Measurements from ENCODE around the gene RPA3.

DNA sequence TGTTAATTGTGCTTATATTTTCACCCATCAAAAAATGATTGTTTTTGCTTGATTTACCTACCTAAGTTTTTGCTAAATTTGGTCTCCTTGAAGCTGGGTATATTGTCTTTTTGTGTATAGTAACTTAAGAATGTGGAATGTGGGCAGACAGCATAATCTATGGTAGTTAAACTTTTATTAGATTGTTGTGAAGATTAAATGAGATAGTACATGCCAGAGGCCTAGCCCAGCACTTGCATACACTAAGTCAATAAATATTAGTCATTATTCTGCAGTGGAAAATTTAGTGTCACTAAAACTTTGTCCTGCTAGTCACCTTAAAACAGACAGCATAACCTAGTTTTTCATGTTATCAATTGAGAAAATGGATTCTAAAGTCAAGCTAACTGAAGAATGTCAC, 19.3 kb upstream of the RPA3 start:
- TF ChIP-seq EP300 (IDR thresholded peaks at IDR 0.05; ENCODE audit: borderline replicate concordance) (no peak), CREB1 (IDR thresholded peaks at IDR 0.05; ENCODE audit: low read depth) (no peak), CEBPB (IDR thresholded peaks at IDR 0.05) (no peak), NFIC (IDR thresholded peaks at IDR 0.05) (no peak), TAF1 (IDR thresholded peaks at IDR 0.05; ENCODE audit: low read depth) (no peak), TCF12 (IDR thresholded peaks at IDR 0.05; ENCODE audit: low read depth) (no peak), RAD21 (IDR thresholded peaks at IDR 0.05; ENCODE audit: low read depth) (no peak), YY1 (IDR thresholded peaks at IDR 0.05; ENCODE audit: low read depth) (no peak)
- TF ChIP-seq, protein P1, sequence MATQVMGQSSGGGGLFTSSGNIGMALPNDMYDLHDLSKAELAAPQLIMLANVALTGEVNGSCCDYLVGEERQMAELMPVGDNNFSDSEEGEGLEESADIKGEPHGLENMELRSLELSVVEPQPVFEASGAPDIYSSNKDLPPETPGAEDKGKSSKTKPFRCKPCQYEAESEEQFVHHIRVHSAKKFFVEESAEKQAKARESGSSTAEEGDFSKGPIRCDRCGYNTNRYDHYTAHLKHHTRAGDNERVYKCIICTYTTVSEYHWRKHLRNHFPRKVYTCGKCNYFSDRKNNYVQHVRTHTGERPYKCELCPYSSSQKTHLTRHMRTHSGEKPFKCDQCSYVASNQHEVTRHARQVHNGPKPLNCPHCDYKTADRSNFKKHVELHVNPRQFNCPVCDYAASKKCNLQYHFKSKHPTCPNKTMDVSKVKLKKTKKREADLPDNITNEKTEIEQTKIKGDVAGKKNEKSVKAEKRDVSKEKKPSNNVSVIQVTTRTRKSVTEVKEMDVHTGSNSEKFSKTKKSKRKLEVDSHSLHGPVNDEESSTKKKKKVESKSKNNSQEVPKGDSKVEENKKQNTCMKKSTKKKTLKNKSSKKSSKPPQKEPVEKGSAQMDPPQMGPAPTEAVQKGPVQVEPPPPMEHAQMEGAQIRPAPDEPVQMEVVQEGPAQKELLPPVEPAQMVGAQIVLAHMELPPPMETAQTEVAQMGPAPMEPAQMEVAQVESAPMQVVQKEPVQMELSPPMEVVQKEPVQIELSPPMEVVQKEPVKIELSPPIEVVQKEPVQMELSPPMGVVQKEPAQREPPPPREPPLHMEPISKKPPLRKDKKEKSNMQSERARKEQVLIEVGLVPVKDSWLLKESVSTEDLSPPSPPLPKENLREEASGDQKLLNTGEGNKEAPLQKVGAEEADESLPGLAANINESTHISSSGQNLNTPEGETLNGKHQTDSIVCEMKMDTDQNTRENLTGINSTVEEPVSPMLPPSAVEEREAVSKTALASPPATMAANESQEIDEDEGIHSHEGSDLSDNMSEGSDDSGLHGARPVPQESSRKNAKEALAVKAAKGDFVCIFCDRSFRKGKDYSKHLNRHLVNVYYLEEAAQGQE (IDR thresholded peaks at IDR 0.05; ENCODE audit: low read depth): no peak
- TF ChIP-seq, protein P2, sequence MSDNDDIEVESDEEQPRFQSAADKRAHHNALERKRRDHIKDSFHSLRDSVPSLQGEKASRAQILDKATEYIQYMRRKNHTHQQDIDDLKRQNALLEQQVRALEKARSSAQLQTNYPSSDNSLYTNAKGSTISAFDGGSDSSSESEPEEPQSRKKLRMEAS (IDR thresholded peaks at IDR 0.05): no peak
- TF ChIP-seq, protein P3, sequence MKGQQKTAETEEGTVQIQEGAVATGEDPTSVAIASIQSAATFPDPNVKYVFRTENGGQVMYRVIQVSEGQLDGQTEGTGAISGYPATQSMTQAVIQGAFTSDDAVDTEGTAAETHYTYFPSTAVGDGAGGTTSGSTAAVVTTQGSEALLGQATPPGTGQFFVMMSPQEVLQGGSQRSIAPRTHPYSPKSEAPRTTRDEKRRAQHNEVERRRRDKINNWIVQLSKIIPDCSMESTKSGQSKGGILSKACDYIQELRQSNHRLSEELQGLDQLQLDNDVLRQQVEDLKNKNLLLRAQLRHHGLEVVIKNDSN (IDR thresholded peaks at IDR 0.05): no peak

Data from Ishikawa (cell line).